Liver (tissue), 9 donors: ENCODE results near the gene CDK19. TPM values are rescaled to one million over a fixed set of nuclear protein-coding genes. Genes with fewer than 3 reads are reported as not detected.
"Not testable (repeated sequence)": the region's sequence is repeated elsewhere in the genome, so short reads cannot be mapped to it uniquely, and the experiment has no call there.

Experiments
- DNase-seq: peaks from one replicate; pipeline ENCODE4 v3.0.0-alpha.2; 2017; ENCODE audit warnings: low spot score
- H3K27ac ChIP-seq, 2 donors: one replicate each; pipeline ENCODE4 v1.7.0; 2013; ENCODE audit warnings: inconsistent platforms in 2 of 2, low read length in 2 of 2, control low read depth in 1 of 2, low read depth in 1 of 2, mild to moderate bottlenecking in 1 of 2
- H3K27me3 ChIP-seq, 4 donors: one replicate each; pipeline versions ENCODE4 v1.6.1 to v1.7.0; 2013; ENCODE audit warnings: low read length in 3 of 4, inconsistent platforms in 1 of 4, mild to moderate bottlenecking in 1 of 4, moderate library complexity in 1 of 4; ENCODE audit not compliant: control insufficient read depth in 4 of 4, insufficient read depth in 4 of 4
- H3K36me3 ChIP-seq, 4 donors: one replicate each; pipeline versions ENCODE4 v1.6.1 to v1.7.0; 2013; ENCODE audit warnings: low read length in 3 of 4, mild to moderate bottlenecking in 3 of 4, low read depth in 1 of 4, moderate library complexity in 1 of 4; ENCODE audit not compliant: control insufficient read depth in 4 of 4, insufficient read depth in 3 of 4
- H3K4me1 ChIP-seq, 4 donors: one replicate each; pipeline versions ENCODE4 v1.6.1 to v1.7.0; 2013; ENCODE audit warnings: low read length in 3 of 4, mild to moderate bottlenecking in 3 of 4, moderate library complexity in 1 of 4; ENCODE audit not compliant: control insufficient read depth in 4 of 4, insufficient read depth in 4 of 4
- H3K4me3 ChIP-seq, 3 donors: one replicate each; pipeline versions ENCODE4 v1.6.1 to v1.7.0; 2013; ENCODE audit warnings: low read length in 3 of 3, control low read depth in 1 of 3, low read depth in 1 of 3, mild to moderate bottlenecking in 1 of 3
- H3K9ac ChIP-seq, 2 donors: one replicate each; pipeline ENCODE4 v1.7.0; 2013; ENCODE audit warnings: low read length in 2 of 2, mild to moderate bottlenecking in 2 of 2, moderate library complexity in 2 of 2, control low read depth in 1 of 2, low read depth in 1 of 2
- H3K9me3 ChIP-seq, 4 donors: one replicate each; pipeline versions ENCODE4 v1.6.1 to v1.7.0; 2013; ENCODE audit warnings: low read length in 3 of 4; ENCODE audit not compliant: control insufficient read depth in 4 of 4
- CTCF ChIP-seq: fragments of 150-350 bp; IDR thresholded peaks from 2 replicates; pipeline ENCODE4 v1.5.1; 2017; ENCODE audit warnings: improper control_type of control experiment, low read depth, low read length; ENCODE audit not compliant: missing input control
- EGR1 ChIP-seq, 2 donors: IDR thresholded peaks; 2 replicates each; pipeline ENCODE4 v1.6.1; 2016 to 2018; ENCODE audit warnings: antibody characterized with exemption in 2 of 2, low read depth in 2 of 2
- FOXA1 ChIP-seq: IDR thresholded peaks from 2 replicates; pipeline ENCODE4 v1.6.1; 2016; ENCODE audit warnings: antibody characterized with exemption
- FOXA2 ChIP-seq: IDR thresholded peaks from 2 replicates; pipeline ENCODE4 v1.6.1; 2016; ENCODE audit warnings: antibody characterized with exemption
- GABPA ChIP-seq, 2 donors: IDR thresholded peaks in 1 of 2; conservative IDR thresholded peaks in 1 of 2; 2 replicates each; pipeline ENCODE4 v1.6.1; 2016; ENCODE audit warnings: antibody characterized with exemption in 2 of 2, mild to moderate bottlenecking in 1 of 2, moderate library complexity in 1 of 2
- HNF4A ChIP-seq, 2 donors: conservative IDR thresholded peaks; 2 replicates each; pipeline ENCODE4 v1.6.1; 2016; ENCODE audit warnings: antibody characterized with exemption in 2 of 2, mild to moderate bottlenecking in 2 of 2
- HNF4G ChIP-seq: IDR thresholded peaks from 2 replicates; pipeline ENCODE4 v1.6.1; 2016; ENCODE audit warnings: antibody characterized with exemption
- JUND ChIP-seq, 2 donors: IDR thresholded peaks; 2 replicates each; pipeline ENCODE4 v1.6.1; 2016; ENCODE audit warnings: antibody characterized with exemption in 2 of 2
- NR2F2 ChIP-seq: IDR thresholded peaks from 2 replicates; pipeline ENCODE4 v1.6.1; 2016; ENCODE audit warnings: antibody characterized with exemption
- RAD21 ChIP-seq, 2 donors: IDR thresholded peaks; 2 replicates each; pipeline ENCODE4 v1.6.1; 2016; ENCODE audit warnings: antibody characterized with exemption in 2 of 2, mild to moderate bottlenecking in 2 of 2
- REST ChIP-seq: IDR thresholded peaks from 2 replicates; pipeline ENCODE4 v1.6.1; 2016; ENCODE audit warnings: antibody characterized with exemption, mild to moderate bottlenecking
- RXRA ChIP-seq, 2 donors: IDR thresholded peaks; 2 replicates each; pipeline ENCODE4 v1.6.1; 2017 to 2018; ENCODE audit warnings: antibody characterized with exemption in 2 of 2, mild to moderate bottlenecking in 1 of 2
- SP1 ChIP-seq: IDR thresholded peaks from 2 replicates; pipeline ENCODE4 v1.6.1; 2018; ENCODE audit warnings: antibody characterized with exemption, mild to moderate bottlenecking
- TAF1 ChIP-seq: conservative IDR thresholded peaks from 2 replicates; pipeline ENCODE4 v1.6.1; 2016; ENCODE audit warnings: antibody characterized with exemption, mild to moderate bottlenecking
- YY1 ChIP-seq: IDR thresholded peaks from 2 replicates; pipeline ENCODE4 v1.6.1; 2016; ENCODE audit warnings: antibody characterized with exemption, mild to moderate bottlenecking
- ZBTB33 ChIP-seq: IDR thresholded peaks from 2 replicates; pipeline ENCODE4 v1.6.1; 2016; ENCODE audit warnings: antibody characterized with exemption
- WGBS: extraction: QIAGEN DNeasy Blood & Tissue Kit; methylation state at CpG from one replicate; pipeline ENCODE4 v1.1.7; 2013; 5-methylcytosine and 5-hydroxymethylcytosine counted together
- polyA plus RNA-seq, 2 donors: library from polyadenylated mRNA; stranded (reverse) in 1 of 2; unstranded in 1 of 2; fragments of 200-250 nt in 1 of 2; fragments of >200 nt in 1 of 2; fragmentation: Nextera tagmentation in 1 of 2; extraction: Ambion mirVana in 1 of 2; gene quantifications; one replicate each; pipeline versions ENCODE4 v1.2.1 to v1.2.3, GENCODE V29; 2013 to 2015
- total RNA-seq, 2 donors: library from RNA; depleted of rRNA; stranded (reverse); fragments of >200 nt; gene quantifications; one replicate each; pipeline ENCODE4 v1.2.3, GENCODE V29; 2014
- TF ChIP-seq, protein P1 (sequence below): IDR thresholded peaks from 2 replicates; pipeline ENCODE4 v1.6.1; 2016; ENCODE audit warnings: antibody characterized with exemption
- TF ChIP-seq, protein P2 (sequence below): IDR thresholded peaks from 2 replicates; pipeline ENCODE4 v1.6.1; 2016; ENCODE audit warnings: antibody characterized with exemption
- donor health status: healthy.
- donor health status: healthy.
- donor health status: healthy.
- donor health status: healthy.
- donor health status: healthy.

CDK19 gene
- total and polyA plus RNA-seq, 4 donors = 1.8 to 7.6 (median 3.9) TPM

GRCh38 chr6:110760589-110760988 lies 54.7 kb downstream of the CDK19 start:
- no peak overlapping the region for H3K27ac ChIP-seq
- H3K9me3 ChIP-seq = no peaks in the 10 kb centered on the region
- WGBS = 97% methylated on average over 8 of the region's 8 CpGs
- no peak overlapping the region for H3K4me3 ChIP-seq
- TF ChIP-seq SP1 = no peak
- no peak for TF ChIP-seq ZBTB33
- TF ChIP-seq, protein P1, sequence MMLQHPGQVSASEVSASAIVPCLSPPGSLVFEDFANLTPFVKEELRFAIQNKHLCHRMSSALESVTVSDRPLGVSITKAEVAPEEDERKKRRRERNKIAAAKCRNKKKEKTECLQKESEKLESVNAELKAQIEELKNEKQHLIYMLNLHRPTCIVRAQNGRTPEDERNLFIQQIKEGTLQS = no peak
- TF ChIP-seq NR2F2 = no peak
- TF ChIP-seq, protein P2, sequence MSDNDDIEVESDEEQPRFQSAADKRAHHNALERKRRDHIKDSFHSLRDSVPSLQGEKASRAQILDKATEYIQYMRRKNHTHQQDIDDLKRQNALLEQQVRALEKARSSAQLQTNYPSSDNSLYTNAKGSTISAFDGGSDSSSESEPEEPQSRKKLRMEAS = no peak
- H3K4me1 ChIP-seq = peaks cover 0 to 6% (median 2%) of the 10 kb centered on the region in 4 donors
- no peaks in the 10 kb centered on the region for H3K36me3 ChIP-seq
- no peaks in the 10 kb centered on the region for H3K27me3 ChIP-seq
- no peak for DNase-seq
- no peak overlapping the region for H3K9ac ChIP-seq

GRCh38 chr6:110760098-110760497 lies 55.2 kb downstream of the CDK19 start:
- H3K9me3 ChIP-seq, H3K27me3 ChIP-seq, DNase-seq, H3K4me3 ChIP-seq, H3K27ac ChIP-seq, H3K9ac ChIP-seq, H3K36me3 ChIP-seq: not testable (repeated sequence)
- peaks cover 4 to 11% (median 7%) of the 10 kb centered on the region in 4 donors for H3K4me1 ChIP-seq
- WGBS = 98% methylated on average over 5 of the region's 5 CpGs

GRCh38 chr6:110757926-110758325 lies 57.3 kb downstream of the CDK19 start:
- TF ChIP-seq JUND (IDR thresholded peaks at IDR 0.05) (no peak), RAD21 (IDR thresholded peaks at IDR 0.05) (no peak), REST (no peak), HNF4A (conservative IDR thresholded peaks at IDR 0.05) (no peak), TAF1 (no peak), CTCF (no peak), GABPA (IDR thresholded peaks at IDR 0.05 in 1 of 2, conservative IDR thresholded peaks at IDR 0.05 in 1 of 2) (no peak), YY1 (no peak), SP1 (no peak), FOXA1 (no peak), HNF4G (no peak), ZBTB33 (no peak), FOXA2 (no peak), RXRA (IDR thresholded peaks at IDR 0.05) (no peak), EGR1 (IDR thresholded peaks at IDR 0.05; ENCODE audit: low read depth in 2 of 2) (no peak), NR2F2 (no peak)
- TF ChIP-seq, protein P1 = no peak
- TF ChIP-seq, protein P2 = no peak
- 95% methylated on average over 4 of the region's 4 CpGs for WGBS
- no peaks in the 10 kb centered on the region for H3K27me3 ChIP-seq
- no peaks in the 10 kb centered on the region for H3K9me3 ChIP-seq
- H3K9ac ChIP-seq = no peak overlapping the region
- no peak overlapping the region for H3K4me3 ChIP-seq
- no peak overlapping the region for H3K27ac ChIP-seq
- H3K4me1 ChIP-seq = peaks cover 6 to 22% (median 19%) of the 10 kb centered on the region in 4 donors
- DNase-seq = no peak
- H3K36me3 ChIP-seq = no peaks in the 10 kb centered on the region
